SU-DHL-6 (cell line): ENCODE results near the gene RNF126.

Source experiments
- CTCF ChIP-seq: fragments of 200-600 bp; sonication (generic); IDR thresholded peaks from one replicate; pipeline ENCODE4 v1.5.1; 2017; ENCODE audit warnings: antibody characterized with exemption, mild to moderate bottlenecking, low read length, moderate library complexity; ENCODE audit not compliant: insufficient read depth, poor library complexity, severe bottlenecking
- EZH2phosphoT487 ChIP-seq: fragments of 200-600 bp; sonication (generic), shearing (Covaris generic); conservative IDR thresholded peaks from 2 replicates; pipeline ENCODE4 v1.6.1; 2018; ENCODE audit warnings: mild to moderate bottlenecking, antibody characterized with exemption, low read length, moderate library complexity, mixed read lengths

- no peak for TF ChIP-seq CTCF
- TF ChIP-seq EZH2phosphoT487 = no peak
Measured at GRCh38 chr19:640161-640558, 22.9 kb downstream of the RNF126 start.
